Mesothelial cell of epicardium (in vitro differentiated cells): ENCODE data around the gene GRPEL2. TPM values are rescaled to one million over a fixed set of nuclear protein-coding genes. Genes with fewer than 3 reads are reported as not detected.

ENCODE experiments used
- DNase-seq, 2 experiments: peaks; one replicate each; pipeline ENCODE4 v3.0.0; 2021; ENCODE audit warnings: low spot score in 2 of 2; ENCODE audit not compliant: unreplicated experiment in 2 of 2
- H3K27ac Mint-ChIP-seq: 2 replicates; pipeline ENCODE4 v1.8.0; 2021; ENCODE audit warnings: mixed read lengths
- H3K27me3 Mint-ChIP-seq: 2 replicates; pipeline ENCODE4 v1.8.0; 2021; ENCODE audit warnings: low read depth, mixed read lengths
- H3K36me3 Mint-ChIP-seq: 2 replicates; pipeline ENCODE4 v1.8.0; 2021; ENCODE audit warnings: mixed read lengths
- H3K4me1 Mint-ChIP-seq: 2 replicates; pipeline ENCODE4 v1.8.0; 2021; ENCODE audit warnings: mixed read lengths
- H3K4me3 Mint-ChIP-seq: 2 replicates; pipeline ENCODE4 v1.8.0; 2021; ENCODE audit warnings: mild to moderate bottlenecking, moderate library complexity, mixed read lengths
- H3K9me3 Mint-ChIP-seq: 2 replicates; pipeline ENCODE4 v1.8.0; 2021; ENCODE audit warnings: mixed read lengths
- total RNA-seq: library from RNA; stranded (reverse); gene quantifications from 3 replicates; pipeline ENCODE4 v1.2.1, GENCODE V29; 2021
- TF ChIP-seq, protein P1 (sequence below): fragments of 200-600 bp; sonication (generic); IDR thresholded peaks from one replicate; pipeline ENCODE4 v1.5.0; 2021; ENCODE audit warnings: antibody characterized with exemption; ENCODE audit not compliant: unreplicated experiment

Gene GRPEL2
- total RNA-seq, 1 donor from 2014 or later = 15.4 TPM

DNA sequence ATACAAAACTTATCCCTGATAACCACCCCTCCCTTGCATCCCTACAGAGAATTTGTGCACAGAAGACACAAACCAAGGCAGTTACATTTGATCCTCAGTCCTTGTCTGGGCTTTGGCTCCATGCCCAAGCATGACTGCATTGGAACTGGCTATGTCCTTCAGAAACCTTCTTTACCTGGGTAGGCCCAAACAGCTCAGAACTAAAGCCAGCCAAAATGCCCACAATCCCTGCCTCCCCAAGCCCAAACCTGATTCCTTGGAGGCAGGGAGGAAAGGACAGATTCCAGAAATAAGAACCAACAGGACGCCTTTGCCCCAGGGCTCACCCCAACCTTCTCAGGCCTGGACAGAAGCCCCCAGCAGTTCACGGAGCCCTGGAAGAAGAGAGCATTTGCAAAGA is 25.6 kb downstream of the GRPEL2 start:
- TF ChIP-seq, protein P1, sequence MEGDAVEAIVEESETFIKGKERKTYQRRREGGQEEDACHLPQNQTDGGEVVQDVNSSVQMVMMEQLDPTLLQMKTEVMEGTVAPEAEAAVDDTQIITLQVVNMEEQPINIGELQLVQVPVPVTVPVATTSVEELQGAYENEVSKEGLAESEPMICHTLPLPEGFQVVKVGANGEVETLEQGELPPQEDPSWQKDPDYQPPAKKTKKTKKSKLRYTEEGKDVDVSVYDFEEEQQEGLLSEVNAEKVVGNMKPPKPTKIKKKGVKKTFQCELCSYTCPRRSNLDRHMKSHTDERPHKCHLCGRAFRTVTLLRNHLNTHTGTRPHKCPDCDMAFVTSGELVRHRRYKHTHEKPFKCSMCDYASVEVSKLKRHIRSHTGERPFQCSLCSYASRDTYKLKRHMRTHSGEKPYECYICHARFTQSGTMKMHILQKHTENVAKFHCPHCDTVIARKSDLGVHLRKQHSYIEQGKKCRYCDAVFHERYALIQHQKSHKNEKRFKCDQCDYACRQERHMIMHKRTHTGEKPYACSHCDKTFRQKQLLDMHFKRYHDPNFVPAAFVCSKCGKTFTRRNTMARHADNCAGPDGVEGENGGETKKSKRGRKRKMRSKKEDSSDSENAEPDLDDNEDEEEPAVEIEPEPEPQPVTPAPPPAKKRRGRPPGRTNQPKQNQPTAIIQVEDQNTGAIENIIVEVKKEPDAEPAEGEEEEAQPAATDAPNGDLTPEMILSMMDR = no peak
- DNase-seq = no peak
- Mint-ChIP-seq H3K27me3 (no peaks in the 10 kb centered on the region), H3K4me1 (peaks cover 7% of the 10 kb centered on the region), H3K4me3 (no peak overlapping the region), H3K36me3 (no peaks in the 10 kb centered on the region), H3K27ac (no peak overlapping the region), H3K9me3 (no peaks in the 10 kb centered on the region)

DNA sequence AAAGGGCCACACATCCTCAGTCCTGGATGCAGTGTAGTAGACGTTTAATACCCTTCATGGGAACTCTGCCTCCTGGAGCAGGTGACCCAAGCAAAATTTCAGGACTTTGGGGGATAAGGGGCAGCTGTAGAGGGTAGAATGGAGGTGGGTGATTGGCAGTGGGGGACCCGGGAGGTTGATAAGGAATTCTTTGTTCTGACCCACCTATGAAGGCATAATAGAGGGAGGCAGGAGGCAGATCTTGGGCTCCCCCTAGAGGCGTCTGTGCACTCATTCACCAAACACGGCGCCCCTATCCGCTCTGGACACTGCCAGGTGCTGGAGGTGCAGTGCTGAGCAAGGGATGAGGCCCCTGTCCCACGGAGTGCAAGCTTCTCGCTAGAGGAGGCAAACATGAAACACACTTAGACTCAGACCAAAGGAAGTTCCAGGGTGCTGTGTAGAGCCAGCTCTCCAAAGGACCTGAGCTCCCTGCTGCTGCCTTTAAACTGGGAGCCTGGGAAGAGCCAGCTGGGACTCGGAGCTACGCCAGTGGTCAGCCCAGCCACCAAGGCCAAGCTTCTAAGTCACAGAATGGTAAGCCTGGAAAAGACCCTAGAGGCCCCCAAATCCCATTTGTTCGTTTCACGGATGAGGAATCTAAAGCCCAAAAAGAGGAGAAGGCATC is 26.1 kb downstream of the GRPEL2 start:
- H3K4me3 Mint-ChIP-seq = no peak overlapping the region
- H3K4me1 Mint-ChIP-seq = peaks cover 7% of the 10 kb centered on the region
- TF ChIP-seq, protein P1 = peak; percentile 58
- DNase-seq = peak in 1 of 2 experiments; percentile 67
- no peaks in the 10 kb centered on the region for H3K27me3 Mint-ChIP-seq
- H3K27ac Mint-ChIP-seq = no peak overlapping the region
- H3K9me3 Mint-ChIP-seq = no peaks in the 10 kb centered on the region
- H3K36me3 Mint-ChIP-seq = no peaks in the 10 kb centered on the region

DNA sequence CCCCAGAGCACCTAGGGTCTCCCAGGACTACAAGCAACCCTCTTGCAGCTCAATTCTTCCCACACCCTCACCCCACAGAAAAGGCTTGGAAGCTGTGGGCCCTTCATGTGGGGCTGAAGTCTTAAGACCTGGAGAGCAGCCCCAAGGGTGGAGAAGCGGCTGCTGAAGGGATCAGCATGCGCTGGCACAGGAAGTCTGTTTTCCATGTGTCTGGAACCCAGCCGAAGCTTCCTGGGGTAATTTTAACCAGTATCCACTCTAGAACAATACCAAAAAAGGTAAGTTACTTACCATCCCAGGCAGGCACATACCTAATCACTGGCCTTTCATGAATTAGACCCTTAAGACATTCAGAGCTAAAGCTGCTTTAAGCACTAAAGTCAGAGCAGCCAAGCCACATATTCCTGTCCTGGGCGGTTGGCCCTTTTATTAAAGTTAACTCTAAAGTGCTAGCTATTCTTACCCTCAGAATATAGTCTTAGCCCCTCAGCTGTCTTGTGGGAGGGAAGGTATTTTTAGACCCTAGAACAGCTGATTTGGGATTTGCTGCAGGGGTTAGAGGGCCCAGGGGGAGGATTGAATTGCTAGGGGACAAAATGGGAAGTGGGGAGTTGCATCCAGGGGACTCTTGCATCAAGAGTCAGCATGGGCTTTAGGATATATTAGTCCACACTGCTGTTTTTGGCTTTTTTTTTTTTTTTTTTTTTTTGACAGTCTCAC is 26.9 kb downstream of the GRPEL2 start:
- Mint-ChIP-seq H3K4me1 (peaks cover 7% of the 10 kb centered on the region), H3K27me3 (no peaks in the 10 kb centered on the region), H3K9me3 (no peaks in the 10 kb centered on the region), H3K4me3 (no peak overlapping the region), H3K36me3 (no peaks in the 10 kb centered on the region), H3K27ac (no peak overlapping the region)
- TF ChIP-seq, protein P1 = no peak
- no peak for DNase-seq

DNA sequence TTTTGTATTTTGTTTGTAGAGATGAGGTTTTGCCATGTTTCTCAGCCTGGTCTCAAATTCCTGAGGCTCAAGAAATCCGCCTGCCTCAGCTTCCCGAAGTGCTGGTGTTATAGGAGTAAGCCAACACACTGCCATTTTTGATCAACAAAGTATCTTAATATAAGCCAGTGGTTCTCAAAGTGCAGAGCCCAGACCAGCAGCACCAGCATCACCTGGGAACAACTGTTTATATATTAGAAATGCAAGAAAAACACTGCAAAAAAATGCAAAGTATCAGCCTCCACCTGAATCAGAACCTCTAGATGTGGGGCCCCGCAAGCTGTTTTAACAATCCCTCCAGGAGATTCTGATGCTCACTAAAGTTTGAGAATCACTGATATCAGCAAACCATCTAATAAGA is 27.6 kb downstream of the GRPEL2 start:
- DNase-seq = no peak
- Mint-ChIP-seq H3K36me3 (no peaks in the 10 kb centered on the region), H3K4me3 (no peak overlapping the region), H3K27ac (no peak overlapping the region), H3K9me3 (no peaks in the 10 kb centered on the region), H3K4me1 (peaks cover 7% of the 10 kb centered on the region), H3K27me3 (no peaks in the 10 kb centered on the region)
- TF ChIP-seq, protein P1 = no peak

DNA sequence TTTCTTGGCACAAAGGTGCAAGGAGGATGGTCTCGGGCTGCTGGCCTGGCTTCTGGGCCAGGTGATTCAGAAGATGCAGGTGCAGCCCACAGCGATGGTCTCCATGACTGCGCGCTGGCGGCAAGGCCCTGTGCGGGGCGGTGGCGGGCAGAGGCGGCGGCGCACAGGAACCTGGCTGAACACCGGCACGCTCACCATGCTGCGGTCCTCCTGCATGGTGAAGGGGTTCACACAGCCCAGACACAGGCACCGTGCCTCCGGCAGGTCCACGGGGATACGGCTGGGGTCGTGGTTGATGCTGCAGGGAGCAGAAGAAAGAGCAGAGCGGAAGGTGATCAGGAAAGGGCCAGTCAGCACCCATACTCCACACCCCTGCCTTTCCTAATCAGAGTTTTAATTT is 29.0 kb downstream of the GRPEL2 start:
- TF ChIP-seq, protein P1 = no peak
- peaks cover 12% of the 10 kb centered on the region for H3K4me1 Mint-ChIP-seq
- no peak for DNase-seq
- no peak overlapping the region for H3K4me3 Mint-ChIP-seq
- no peaks in the 10 kb centered on the region for H3K36me3 Mint-ChIP-seq
- no peak overlapping the region for H3K27ac Mint-ChIP-seq
- H3K9me3 Mint-ChIP-seq = no peaks in the 10 kb centered on the region
- H3K27me3 Mint-ChIP-seq = no peaks in the 10 kb centered on the region
